ENCODE measurements around the gene SYTL2.

SYTL2 gene

DNA sequence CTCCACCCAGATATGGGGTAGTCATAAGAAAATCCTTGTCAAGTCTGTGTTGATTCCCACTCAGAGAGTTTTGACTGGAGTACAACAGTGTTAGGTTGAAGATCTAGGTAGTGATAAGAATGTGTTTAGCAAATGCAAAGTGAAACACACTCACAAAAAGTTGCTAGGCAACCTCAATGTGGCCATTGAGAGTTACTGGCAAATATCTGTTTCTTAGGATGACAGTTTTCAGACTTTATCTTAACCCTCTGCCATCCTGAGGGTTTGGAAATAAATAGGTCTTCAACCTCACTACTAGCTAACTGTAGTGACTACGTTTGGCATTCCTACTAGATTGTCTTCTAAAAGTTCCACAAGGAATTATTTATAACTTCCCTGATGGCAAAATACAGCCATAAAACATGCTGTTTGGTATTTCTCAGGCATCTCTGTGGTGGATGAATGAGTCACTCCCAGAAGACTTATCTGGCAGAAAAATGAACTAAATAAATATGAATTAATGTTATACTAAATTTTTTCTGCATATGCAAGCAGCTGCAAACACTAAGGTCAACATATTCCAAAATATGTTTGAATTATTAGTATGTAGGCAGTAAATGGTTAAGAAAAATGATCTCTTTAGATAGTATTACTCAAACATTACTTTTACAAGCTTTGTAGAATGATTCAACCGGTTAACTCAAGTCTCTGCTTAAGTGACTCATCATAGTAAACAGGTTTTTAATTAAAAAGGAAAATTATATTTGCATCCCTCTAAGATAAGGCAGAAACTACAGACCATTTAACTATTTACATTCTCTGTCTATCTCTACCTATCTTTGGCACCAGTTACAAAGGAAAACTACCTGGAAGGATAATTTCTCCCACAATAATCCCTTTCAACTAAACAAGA, 17.1 kb upstream of the SYTL2 start:
- DNase-seq (ENCODE audit: low read depth) = no peak

DNA sequence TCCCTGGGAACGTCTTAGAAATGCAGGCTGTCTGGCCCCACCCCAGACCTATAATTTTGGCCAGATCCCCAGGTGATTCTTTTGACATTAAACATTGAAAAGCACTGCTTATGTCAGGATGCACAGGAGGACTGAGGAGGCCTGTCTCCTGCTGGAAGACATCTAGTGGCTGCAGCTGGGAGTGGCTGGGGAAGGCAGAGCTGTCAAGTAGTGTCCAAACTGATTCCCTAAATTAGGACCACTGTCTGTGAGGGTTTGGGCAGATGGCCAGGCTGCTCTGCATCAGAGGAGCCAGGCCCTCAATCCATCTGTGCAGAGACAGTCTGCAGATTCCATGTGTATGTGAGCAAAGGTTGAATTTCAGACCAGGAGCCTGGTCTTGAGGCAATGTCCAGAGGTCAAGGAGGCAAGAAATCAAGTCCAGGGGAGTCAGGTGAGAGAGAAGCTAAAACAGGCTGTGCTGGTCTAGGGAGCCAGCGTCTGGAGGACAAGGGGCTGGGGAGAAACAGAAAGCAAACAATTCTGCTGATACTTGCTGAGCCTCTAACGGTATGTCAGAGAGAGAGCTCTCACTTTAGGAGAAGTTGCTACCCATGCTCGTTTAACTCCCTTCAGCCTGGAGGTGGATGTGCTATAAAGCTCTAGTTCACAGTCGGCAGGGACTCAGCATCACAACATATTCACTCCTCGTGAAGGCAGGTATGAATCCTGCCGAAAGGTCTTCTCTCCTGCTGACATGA, 15.3 kb upstream of the SYTL2 start:
- DNase-seq (ENCODE audit: low read depth) = no peak

DNA sequence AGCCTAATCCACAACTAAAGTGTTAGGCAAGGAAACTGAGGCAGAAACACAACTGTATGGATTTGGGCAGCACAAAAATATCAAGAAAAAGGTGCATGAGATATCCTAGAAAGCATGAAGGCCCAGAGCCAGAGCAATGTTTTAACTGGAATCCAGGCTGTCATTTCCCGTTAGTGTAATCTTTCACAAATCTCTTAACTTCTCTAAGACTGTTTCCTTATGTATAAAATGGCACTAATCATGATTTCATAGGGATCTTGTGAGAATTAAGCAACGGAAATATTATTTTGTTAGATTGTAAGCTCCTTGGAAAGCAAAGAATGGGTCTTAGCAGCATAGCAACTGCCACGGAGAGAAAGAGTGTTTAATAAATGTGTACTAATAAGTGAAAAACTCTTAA, 14.7 kb upstream of the SYTL2 start:
- DNase-seq (ENCODE audit: low read depth) = no peak

DNA sequence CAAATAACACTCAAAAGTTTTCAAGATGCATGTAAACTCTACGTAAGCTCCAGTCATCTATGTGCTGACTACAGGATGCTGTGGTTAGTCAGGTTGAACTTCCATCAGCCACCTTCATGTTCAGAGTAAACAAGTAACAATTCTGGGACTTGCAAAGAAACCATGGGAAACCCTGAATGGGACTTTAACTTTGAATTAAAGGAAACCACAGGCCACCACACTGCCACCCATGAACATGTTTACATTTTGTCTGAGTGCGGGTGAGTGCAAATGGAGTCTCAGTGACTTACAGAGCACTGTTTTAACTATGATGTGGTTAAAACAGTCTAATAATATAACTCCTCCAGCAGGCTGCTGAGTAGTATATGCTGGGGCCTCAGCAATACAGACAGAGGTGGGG, 12.9 kb upstream of the SYTL2 start:
- no peak for DNase-seq (ENCODE audit: low read depth)

DNA sequence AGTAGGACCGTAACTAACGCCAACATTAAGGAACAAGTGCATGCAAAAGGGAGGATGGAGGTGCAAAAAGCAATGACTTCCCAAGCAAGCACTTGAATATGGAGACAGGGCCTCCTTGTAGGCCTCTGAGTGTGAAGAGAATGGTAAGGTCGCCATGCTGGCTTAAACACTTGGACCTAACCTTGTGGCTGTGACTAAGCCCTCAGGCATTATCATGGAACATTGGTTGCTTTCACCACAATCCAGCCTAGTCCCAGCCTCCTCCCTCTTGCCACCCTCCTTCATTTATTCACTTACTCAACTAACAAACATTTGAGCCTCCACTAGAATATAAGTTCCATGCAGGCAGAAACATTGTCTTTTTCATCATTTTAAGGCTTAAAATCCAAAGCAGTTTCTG, 11.9 kb upstream of the SYTL2 start:
- no peak for DNase-seq (ENCODE audit: low read depth)

DNA sequence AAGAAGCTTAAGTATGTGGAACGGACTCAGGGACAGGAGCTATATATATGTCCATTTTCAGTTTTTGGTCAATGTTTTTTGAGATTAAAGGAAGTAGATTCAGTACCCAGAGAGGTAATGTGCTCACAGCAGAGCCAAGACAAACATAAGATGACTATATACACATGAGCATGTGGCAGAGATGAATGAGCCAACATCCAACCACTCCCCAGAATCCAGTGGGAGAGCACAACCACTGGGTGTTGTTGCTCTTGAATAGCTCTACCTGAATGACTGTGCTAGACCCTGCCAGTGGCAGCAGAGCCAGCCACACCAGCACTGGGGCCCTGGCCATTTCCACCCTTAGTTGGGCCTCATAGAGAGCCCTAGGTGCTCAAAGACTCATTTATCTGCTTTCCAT, 10.7 kb upstream of the SYTL2 start:
- DNase-seq (ENCODE audit: low read depth) = no peak

DNA sequence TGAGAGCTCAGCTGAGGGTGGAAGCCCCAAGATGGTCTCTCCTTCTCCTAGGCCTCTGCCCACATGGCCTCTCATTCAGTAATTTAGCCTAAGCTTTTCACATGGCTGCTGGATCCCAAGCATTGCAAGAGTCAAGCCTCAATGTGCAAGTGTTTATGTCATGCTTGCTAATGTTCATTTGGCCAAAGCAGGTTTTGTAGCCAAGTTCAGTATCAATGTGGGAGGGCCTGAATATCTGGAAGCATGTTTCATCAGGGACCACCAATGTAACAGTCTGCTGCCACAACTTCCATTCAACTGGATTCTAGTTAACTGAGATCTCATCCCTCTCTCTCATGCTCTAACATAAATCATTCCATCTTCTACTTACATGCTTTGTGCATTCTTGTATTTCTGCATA, 8.5 kb upstream of the SYTL2 start:
- no peak for DNase-seq (ENCODE audit: low read depth)

DNA sequence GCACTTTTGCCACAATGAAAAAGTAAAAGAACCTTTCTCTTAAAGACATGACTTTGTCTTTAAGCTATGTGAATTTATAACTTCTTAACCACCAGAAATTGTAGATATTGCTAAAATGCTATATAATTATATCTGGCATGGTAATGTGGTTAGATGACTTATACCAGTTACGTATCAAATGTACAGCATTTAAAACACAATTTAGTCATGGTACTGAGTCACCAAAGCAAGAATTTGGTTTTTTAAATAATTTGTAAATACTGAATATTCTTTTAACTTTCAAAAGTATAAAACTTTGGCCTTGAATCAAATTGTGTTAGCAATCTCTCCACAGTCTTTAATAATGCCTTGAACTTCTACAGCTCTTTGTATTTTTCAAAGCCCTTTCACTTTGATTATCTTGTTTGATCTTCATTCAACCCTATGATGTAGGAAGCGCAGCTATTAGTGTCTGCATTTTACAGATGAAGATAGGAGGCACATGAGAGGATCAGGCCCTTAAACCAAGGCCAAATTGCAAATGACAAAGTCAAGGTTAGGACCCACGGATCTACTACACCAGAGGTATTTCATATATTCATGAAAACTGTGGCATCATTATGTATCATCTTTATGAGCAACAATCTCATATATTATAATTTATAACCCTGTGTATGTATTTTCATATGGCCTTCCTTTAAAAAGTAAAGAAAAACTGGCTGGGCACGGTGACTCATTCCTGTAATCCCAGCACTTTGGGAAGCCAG, 4.4 kb upstream of the SYTL2 start:
- DNase-seq (ENCODE audit: low read depth) = no peak

DNA sequence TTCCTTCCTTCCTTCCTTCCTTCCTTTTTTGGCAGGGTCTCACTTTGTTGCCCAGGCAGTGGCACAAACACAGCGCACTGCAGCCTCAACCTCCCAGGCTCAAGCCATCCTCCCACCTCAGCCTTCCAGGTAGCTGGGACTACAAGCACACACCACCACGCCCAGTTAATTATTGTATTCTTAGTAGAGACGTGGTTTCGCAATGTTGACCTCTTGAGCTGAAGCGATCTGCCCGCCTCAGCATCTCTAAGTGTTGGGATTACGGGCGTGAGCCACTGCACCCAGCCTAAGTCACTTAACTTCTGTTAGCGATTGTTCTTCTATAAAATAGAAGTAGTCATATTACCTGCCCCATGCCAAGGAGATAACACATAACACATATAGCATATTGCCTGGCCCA, 2.8 kb upstream of the SYTL2 start:
- DNase-seq (ENCODE audit: low read depth) = no peak

DNA sequence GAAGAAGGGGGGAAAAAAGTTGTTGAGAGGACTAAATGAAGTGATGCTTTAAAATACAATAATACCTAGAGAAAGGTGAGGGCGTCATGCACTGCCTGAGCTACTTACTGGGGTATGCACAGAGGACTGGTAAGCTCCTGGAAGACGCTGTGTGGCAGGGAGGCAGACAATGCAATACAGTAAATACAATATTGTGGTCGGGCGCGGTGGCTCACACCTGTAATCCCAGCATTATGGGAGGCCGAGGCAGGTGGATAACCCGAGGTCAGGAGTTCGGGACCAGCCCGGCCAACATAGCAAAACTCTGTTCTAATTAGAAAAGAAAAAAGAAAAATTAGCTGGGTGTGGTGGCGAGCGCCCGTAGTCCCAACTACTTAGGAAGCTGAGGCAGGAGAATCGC, 683 bp upstream of the SYTL2 start:
- DNase-seq (ENCODE audit: low read depth) = no peak

DNA sequence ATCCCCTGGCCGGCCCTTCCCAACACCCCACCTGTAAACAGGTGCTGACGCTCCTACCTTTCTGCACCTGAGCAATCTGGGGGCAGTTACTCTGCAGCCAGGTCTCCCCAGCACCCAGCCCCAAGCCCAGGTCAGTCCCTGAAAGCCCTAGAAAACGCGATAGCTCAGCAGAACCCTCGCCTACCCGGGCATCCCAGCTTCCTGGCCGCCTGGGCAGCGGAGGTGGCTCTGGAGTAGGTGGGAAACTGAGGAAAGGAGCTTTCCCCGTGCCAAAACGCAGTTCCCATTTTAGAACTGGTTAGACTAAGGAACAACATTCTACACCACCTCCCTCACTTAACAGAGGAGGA, 445 bp downstream of the SYTL2 start:
- DNase-seq (ENCODE audit: low read depth) = no peak

DNA sequence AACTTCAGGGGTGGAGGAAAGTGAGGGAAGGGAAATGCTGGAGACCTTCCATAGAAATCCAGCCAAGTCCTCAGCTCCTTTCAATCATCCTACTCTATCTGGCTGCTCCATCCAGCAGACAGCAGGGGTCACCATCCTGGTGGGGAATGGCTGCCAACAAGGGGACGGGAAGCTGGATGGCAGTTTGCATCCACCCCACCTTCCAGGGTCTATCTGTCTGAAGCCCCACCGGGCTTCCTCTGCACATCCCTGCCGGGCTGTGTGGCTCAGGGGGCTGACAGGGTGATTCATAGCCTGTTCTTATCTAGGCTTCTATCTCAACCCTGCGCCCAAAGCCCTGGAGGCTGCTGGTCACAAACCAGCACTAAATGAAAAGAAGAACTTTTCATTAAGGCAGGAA, 1.1 kb downstream of the SYTL2 start:
- DNase-seq (ENCODE audit: low read depth) = no peak

DNA sequence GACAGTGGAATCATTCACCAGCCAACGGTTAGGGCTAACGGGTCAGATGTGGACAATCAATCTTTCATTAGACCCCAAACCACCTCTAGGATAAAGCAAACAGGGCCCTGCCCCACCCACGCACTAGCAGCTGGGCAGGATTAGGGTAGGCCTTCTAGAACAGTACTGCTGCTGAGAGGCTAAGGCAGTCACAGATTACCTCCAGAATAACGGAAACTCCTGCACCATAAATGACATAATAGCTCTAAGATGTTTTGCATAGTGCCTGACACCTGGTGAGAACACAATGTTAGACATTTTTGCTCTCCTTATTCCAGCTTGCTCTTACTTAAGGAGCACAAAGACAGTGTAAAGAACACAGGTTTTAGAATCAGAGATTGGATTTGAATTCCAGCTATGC, 1.8 kb downstream of the SYTL2 start:
- DNase-seq (ENCODE audit: low read depth) = no peak

DNA sequence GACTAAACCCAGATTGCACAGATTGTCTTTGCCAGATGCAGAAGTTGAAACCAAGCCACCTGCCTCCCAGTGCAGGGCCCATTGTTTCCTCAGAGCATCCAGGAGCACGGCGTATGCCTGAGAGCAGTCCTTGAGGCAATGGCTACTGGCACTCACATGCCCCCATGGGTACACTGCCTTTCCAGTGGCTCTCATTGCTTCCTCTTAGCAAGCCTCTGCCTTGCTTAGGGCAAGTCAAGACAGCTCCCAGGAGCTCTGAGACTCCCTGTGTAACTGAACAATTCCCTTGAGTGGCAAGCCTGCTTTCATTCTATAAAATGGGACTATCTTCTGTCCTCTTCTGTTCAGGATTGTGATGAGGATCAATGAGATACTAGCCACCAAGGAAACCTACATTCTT, 4.1 kb downstream of the SYTL2 start:
- DNase-seq (ENCODE audit: low read depth) = no peak

DNA sequence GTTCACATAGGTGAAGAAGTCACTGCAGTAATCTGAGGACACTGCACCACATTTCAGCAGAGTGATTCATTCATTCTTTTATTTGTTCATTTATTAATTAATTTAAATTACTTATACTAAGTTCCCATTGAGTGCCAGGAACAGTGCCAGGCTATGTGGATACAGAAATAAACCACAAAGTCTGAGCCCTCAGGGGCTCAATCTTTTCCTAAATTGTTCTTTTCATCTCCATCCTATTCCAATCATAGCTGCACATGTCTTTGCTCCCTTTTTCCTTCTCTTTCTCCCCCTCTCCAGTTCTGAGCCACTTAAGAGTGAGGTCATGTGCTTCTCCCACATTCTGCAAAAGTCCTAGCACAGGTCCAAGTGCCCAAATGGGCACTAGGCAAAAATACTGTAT, 4.9 kb downstream of the SYTL2 start:
- no peak for DNase-seq (ENCODE audit: low read depth)

DNA sequence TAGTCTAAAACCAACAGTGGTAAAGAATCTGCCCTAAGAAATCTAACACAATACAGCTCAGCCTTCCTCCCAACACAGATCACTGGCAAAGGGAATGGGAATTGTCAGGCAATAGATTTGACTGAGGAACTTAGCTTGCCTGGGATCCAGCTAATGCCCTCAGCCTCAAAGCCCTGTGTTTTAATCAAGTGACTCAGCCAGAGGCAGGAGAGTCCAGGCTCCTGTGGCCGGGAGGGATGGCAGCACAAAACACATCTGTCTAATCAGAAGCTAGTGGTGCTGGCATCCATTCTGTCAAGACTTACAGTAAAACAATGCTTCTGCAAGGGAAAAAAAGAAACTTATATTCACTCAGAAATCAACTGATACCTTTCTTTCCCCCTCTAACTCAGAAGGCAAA, 5.6 kb downstream of the SYTL2 start:
- DNase-seq (ENCODE audit: low read depth) = no peak

DNA sequence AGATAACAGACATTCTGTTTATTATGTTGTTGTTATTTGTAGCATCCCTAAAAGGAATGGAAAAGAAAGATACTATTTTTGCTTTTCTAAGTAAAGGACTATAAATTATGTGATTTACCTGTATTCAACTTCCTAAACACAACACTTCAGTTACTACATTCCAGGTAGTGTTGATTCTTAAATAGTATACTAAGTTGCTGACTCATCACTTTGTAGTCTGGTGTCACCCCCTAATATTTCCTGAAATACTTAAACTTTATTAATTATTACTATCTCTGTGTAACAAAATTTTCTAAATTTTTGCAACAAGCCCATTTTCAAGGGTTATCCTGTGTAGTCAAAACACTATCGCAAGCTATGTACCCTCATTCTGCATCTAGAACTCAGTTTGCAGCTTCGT, 7.0 kb downstream of the SYTL2 start:
- DNase-seq (ENCODE audit: low read depth) = no peak

DNA sequence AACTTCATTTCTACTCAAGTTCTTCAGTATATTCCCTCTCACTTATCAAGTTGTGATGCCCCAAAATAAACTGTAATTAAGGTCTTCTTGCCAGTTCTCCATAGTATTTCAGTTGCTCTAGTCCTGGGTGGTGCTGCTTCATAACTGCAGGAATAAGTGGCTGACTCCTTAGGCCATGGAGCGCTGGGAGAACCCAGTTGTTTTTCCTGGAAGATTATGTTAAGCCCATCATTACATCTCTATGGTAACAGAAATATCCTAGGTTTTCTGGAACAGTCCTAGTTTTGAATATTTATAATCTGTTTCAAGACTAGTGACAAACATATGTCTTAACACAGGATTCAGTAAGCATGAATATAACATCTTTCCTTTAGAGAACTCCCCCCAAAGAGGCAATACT, 7.6 kb downstream of the SYTL2 start:
- DNase-seq (ENCODE audit: low read depth) = no peak

DNA sequence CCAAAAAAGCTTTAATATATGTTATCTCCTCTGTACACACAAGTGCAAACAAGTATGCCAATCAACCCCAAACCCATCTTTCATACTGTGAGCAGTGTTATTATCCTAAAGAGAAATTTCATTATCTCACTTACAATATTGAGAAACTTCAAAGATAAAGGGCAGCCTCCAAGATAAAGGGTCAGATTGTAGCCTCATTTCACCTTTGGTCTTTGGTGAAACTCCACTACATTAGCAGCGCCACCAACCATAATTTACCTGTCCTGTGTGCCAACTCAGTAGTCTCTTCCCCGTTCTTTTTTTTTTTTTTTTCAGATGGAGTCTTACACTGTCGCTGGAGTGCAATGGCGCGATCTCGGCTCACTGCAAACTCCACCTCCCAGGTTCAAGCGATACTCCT, 9.4 kb downstream of the SYTL2 start:
- no peak for DNase-seq (ENCODE audit: low read depth)

DNA sequence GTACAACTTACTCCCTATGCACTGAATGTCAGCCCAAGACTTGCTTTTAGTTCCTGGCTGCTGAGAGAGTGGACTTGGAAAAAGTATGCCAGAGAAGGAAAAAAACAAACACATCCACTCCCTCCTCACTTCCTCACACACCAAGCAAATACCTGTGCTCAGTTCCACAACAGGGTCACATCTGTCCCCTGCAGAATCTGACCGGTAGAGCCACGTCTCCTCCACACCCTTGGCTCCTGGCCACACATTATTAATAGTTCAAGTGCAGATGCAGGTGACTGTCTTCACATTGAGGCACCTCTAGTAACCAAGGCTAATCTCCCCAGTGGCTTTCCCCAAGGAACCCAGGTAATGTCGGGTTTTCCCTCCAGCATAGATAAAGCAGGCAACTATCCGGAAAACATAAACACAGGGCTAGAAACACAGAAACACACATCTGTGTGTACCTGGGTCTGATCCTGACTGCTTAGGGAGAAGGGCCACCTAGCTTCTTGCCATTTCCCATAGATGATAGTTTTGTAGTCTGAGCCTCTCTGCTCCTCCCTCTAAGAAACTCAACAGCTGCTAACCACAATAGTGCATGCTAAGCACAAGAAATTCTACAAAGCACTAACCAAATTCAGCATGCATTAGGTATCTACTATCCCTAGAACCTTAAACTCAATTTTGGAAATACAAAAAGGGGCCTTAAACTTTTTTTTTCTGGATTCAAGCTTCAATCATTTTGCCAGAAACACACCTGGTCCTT, 10.2 kb downstream of the SYTL2 start:
- DNase-seq (ENCODE audit: low read depth) = no peak

DNA sequence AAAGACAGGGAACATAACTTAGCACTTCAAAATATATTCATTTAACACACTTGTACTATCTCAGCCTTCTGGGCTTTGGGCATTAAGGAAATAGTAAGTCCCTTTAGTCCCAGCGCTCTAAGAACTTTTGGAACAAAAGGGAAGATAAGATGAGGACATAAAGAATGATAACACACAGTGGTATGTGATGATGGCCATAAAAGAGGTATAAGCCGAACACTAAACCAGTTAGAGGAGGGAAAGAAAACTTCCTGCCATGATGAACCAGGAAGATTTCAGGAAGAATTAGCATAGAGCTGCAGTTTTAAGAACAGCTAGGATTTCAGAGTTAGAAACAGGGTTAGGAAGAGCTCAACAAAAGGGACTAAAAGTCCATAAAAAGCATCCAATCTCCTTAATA, 11.8 kb downstream of the SYTL2 start:
- no peak for DNase-seq (ENCODE audit: low read depth)

DNA sequence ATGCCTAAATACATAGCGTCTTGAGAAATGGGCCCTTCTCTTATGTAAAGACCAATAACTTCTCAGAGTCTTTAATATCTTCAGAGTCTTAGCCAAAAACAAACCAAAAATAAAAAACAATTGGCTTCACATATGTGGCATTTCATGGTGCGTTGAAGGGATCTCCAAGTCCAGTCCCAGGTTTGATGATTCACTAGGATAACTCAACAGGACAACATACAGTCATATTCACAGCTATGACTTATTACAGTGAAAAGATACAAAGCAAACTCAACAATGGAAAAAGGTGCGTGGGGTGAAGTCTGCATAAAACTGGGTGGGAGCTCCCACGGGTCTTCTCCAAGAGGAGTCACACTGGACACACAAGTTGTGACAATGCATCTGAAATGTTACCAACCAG, 12.6 kb downstream of the SYTL2 start:
- no peak for DNase-seq (ENCODE audit: low read depth)

All from CMK (cell line).